Measurements from ENCODE around the gene CARMIL1. TPM values are rescaled to one million over a fixed set of nuclear protein-coding genes. Genes with fewer than 3 reads are reported as not detected.

CARMIL1 gene
- total RNA-seq, 1 experiment from 2014 or later = 23.6 TPM

- H2AK5ac ChIP-seq (ENCODE audit: insufficient read length, low read length) = no peak overlapping the region
- H3K4me2 ChIP-seq (ENCODE audit: insufficient read depth, insufficient read length, low read length) = no peak overlapping the region
- Mint-ChIP-seq H3K4me1 (peaks cover 5 to 7% of the 10 kb centered on the region in 2 experiments; a peak in 2 of 4 replicates), H3K4me3 (no peak overlapping the region), H3K36me3 (ENCODE audit: insufficient read depth in 1 of 3, low read depth in 3 of 3) (no peaks in the 10 kb centered on the region), H3K27ac (no peak overlapping the region), H3K9me3 (peaks cover 0 to 3% of the 10 kb centered on the region in 2 experiments; a peak in 1 of 5 replicates), H3K27me3 (ENCODE audit: low read depth) (no peaks in the 10 kb centered on the region)
- H3K27me3 ChIP-seq (ENCODE audit: insufficient read depth, low read length) = no peaks in the 10 kb centered on the region
- H2BK20ac ChIP-seq (ENCODE audit: low read depth, low read length, poor library complexity, severe bottlenecking) = no peak overlapping the region
- no peaks in the 10 kb centered on the region for H3K9me3 ChIP-seq (ENCODE audit: control insufficient read depth, low read depth, low read length)
- no peak overlapping the region for H3K27ac ChIP-seq (ENCODE audit: insufficient read length, low read depth, low read length)
- H3K23me2 ChIP-seq (ENCODE audit: insufficient read length, low read depth, low read length, poor library complexity, severe bottlenecking) = no peaks in the 10 kb centered on the region
- H4K8ac ChIP-seq (replicated peaks; ENCODE audit: insufficient read length, low read depth, low read length) = no peak overlapping the region
- H2BK15ac ChIP-seq (ENCODE audit: low read depth, low read length) = no peak overlapping the region
- DNase-seq = no peak
- no peaks in the 10 kb centered on the region for H3K79me1 ChIP-seq (ENCODE audit: insufficient read depth, low read depth, low read length, poor library complexity, severe bottlenecking)
- no peak overlapping the region for H3K23ac ChIP-seq (ENCODE audit: insufficient read length, low read depth, low read length)
- H3K9ac ChIP-seq (ENCODE audit: extremely low read depth, insufficient read length, low read length) = no peak overlapping the region
- no peak overlapping the region for H4K5ac ChIP-seq (ENCODE audit: insufficient read length, low read depth, low read length)
- no CpG with 5 or more reads among the region's 2 CpGs for whole genome bisulfite sequencing (ENCODE audit: extremely low coverage, insufficient read length, low lambda C conversion rate)
- no peak overlapping the region for H3K4ac ChIP-seq (ENCODE audit: low read depth, low read length)
- no peak overlapping the region for H2BK5ac ChIP-seq (ENCODE audit: insufficient read length, low read length)
- no peaks in the 10 kb centered on the region for H3K79me2 ChIP-seq (ENCODE audit: insufficient read depth, low read length)
- no peak overlapping the region for H3K56ac ChIP-seq (ENCODE audit: insufficient read length, low read depth, low read length)
- TF ChIP-seq, protein P1, sequence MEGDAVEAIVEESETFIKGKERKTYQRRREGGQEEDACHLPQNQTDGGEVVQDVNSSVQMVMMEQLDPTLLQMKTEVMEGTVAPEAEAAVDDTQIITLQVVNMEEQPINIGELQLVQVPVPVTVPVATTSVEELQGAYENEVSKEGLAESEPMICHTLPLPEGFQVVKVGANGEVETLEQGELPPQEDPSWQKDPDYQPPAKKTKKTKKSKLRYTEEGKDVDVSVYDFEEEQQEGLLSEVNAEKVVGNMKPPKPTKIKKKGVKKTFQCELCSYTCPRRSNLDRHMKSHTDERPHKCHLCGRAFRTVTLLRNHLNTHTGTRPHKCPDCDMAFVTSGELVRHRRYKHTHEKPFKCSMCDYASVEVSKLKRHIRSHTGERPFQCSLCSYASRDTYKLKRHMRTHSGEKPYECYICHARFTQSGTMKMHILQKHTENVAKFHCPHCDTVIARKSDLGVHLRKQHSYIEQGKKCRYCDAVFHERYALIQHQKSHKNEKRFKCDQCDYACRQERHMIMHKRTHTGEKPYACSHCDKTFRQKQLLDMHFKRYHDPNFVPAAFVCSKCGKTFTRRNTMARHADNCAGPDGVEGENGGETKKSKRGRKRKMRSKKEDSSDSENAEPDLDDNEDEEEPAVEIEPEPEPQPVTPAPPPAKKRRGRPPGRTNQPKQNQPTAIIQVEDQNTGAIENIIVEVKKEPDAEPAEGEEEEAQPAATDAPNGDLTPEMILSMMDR (conservative IDR thresholded peaks at IDR 0.05) = no peak
- H3K18ac ChIP-seq (ENCODE audit: insufficient read length, low read depth, low read length) = no peak overlapping the region
- H3K4me1 ChIP-seq (ENCODE audit: insufficient read depth, low read length) = no peaks in the 10 kb centered on the region
- no peak overlapping the region for H2BK12ac ChIP-seq (ENCODE audit: insufficient read length, low read depth, low read length)
- no peak overlapping the region for H3K14ac ChIP-seq (ENCODE audit: insufficient read depth, low read length)
- H4K20me1 ChIP-seq (ENCODE audit: control insufficient read depth, insufficient read depth, insufficient read length) = no peaks in the 10 kb centered on the region
- H4K91ac ChIP-seq (ENCODE audit: insufficient read length, low read depth, low read length) = no peak overlapping the region
- no peak overlapping the region for H3T11ph ChIP-seq (ENCODE audit: low read length)
- H2BK120ac ChIP-seq (ENCODE audit: low read depth, low read length, poor library complexity, severe bottlenecking) = no peak overlapping the region
- H2AFZ ChIP-seq (ENCODE audit: low read length) = no peak overlapping the region
Measured at GRCh38 chr6:25242567-25242966, 36.6 kb upstream of the CARMIL1 start.

All from H9 (cell line).